NCI-H2171 treated with DMSO at 0.1 percent for 48 hours (cell line): ENCODE measurements around the gene KRTAP13-2.

Experiments used
- DNase-seq: peaks from one replicate; lab custom pipeline; 2025; lab: John Stamatoyannopoulos, UW

Gene KRTAP13-2, protein sequence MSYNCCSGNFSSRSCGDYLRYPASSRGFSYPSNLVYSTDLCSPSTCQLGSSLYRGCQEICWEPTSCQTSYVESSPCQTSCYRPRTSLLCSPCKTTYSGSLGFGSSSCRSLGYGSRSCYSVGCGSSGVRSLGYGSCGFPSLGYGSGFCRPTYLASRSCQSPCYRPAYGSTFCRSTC

DNA sequence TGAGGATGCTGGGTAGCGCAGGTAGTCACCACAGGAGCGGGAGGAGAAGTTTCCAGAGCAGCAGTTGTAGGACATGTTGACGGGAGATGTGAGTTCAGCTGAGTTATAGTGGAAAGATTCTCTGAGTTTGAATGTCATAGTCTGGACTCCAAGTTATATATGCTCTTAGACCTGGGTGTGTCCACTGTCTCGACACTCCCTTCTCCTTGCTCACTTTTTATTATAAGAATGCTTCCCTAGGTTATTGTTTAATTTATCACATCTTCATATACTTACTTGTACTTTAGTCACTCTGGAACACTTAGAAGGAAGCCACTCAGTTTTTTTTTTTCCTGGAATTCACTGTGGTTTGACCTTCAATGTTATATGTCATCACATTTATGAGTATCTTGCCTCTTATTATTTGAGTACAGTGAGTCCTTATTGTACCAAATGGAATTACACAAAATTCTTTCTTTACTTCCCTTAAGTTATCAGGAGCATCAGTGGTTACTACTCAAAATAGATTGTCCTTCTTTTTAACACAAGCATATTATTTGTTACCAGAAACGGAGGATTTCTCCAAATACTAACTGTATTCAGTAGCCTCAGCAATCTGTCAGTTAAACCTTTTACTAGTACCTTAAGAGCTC lies at the start of gene KRTAP13-2:
Gene KRTAP13-2 (minus strand): TSS at position 133 of the 632 bp plus-strand sequence. CDS start 58 bp downstream, at position 75.
- no peak for DNase-seq

DNA sequence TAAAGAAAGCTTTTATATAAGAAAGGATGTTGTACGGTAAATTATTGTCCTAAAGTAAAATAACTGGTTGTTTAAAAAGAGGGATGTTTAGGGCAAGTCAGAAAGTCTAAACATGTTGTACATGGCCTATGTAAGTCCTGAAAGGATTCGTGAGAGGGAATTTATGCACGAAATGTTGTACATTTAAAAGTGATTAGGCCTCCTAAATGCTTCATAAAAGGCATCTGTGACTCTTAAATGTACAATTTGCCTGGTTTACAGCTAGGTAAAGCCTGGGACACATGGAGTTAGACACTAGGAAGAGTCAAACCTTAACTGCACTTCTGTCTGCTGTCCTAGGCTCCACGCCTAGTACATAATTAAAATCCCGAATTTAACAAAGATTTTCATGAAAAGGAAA lies 43.9 kb upstream of the KRTAP13-2 start:
- DNase-seq, result no peak

DNA sequence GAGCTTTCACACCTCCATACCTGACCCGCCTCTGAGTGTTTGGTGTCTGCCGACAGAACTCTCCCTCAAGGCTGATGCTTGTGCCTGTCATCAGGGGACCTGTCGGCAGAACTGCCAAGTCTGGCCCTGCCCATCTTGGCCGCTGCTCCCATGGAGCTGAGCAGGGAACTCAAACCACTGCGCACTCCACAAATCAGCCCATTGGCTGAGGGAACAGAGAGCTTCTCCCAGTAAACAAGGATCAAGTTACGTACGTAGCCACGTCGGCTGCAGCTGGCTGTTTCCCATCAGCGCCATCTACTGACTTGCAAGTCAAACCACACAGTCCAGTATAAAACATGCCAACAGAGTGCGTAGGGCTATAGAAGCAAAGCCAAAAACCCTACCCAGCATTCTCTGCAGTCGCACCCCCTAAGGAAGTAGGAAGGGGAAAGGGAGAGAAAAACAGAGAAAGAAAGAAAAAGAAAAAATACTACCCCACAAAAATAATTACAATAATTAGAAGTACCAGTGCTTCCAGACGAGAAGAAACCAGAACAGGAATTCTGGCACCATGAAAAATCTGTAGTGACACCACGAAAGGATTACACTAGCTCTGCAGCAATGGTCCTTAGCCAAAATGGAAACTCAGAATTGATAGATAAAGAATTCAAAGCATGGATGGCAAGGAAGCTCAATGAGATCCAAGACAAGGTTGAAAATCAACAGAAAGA lies 36.9 kb upstream of the KRTAP13-2 start:
- peak; percentile 93 for DNase-seq

DNA sequence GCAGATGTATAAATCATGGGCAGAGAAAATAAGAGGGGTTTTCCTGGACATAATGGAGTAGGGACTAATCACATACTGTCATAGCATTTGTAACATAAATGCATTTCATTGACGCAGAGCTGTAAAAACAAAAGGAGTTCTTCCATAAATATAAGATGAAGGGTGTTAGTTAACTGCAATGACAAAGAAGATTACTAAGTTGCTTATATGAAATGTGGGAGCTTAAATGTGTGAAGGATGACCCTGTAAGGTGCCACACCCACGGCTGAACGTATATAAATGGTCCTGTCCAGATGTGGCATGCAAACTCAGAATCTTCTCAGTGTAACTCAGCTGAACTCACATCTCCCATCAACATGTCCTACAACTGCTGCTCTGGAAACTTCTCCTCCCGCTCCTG lies 23.7 kb upstream of the KRTAP13-2 start, which contains the start of gene KRTAP13-1:
Gene KRTAP13-1 (plus strand): TSS at position 301 of the 400 bp plus-strand sequence. CDS start 56 bp downstream, at position 357.
- DNase-seq, result no peak

DNA sequence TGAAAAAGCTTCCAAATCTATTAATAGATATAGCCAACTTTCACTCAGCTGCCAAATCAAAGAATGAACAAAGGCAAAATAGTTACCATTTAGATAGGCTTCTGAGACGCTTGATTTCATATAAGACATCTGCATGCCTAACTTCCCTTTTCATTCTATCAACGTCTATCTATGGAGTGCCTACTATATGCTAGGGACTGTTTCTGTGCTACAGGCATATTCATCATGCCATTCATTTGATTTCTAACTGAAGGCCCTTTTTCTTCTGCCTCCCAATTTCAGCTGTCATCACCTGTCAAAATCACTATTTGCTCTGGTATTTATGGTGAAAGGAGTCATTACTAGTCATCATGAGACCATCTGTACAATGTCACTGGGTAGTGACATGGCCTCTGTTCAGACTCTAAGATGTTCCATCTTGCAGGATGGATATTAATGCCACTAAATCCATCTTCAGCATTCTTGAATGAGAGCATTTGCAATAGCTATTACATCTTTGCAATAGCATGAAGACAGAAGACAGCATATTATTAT lies 19.5 kb upstream of the KRTAP13-2 start:
- DNase-seq, result no peak

DNA sequence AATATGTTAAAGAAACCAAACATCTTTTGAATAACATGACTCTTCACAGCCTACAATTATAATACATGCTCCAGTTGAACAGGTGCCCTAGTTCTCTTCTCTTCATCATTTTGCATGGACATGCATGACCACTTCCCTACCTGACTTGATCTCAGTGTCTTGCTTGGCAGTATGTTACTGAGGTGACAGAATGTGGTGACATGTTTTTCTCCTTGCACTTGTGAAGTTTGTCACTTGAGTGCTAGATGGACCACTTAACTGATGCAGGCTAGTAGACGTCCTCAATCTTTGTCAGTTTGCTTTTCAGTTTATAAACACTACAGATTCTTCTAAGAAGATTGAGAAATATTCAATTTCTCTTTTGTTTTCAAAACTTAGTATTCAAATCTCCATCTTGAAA lies 10.1 kb upstream of the KRTAP13-2 start:
- no peak for DNase-seq

DNA sequence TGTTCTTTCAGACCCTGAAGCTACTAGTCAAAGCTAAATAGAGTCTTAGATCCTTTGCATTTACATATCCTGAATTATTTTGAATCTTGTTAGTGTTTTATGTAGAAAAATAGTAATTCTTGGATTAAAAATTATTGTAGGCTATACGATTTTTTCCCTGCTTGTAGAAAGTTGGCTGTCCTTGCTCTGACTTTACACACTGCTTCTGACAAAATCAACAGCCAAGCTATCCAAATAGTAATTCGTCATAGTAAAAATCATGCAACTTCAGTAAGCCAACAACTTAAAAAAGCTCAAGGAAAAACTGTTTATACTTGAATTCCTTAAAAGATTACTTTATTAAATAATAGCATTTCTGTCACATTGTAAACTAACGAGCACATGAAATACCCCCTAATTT lies 16.2 kb downstream of the KRTAP13-2 start:
- DNase-seq, result no peak

DNA sequence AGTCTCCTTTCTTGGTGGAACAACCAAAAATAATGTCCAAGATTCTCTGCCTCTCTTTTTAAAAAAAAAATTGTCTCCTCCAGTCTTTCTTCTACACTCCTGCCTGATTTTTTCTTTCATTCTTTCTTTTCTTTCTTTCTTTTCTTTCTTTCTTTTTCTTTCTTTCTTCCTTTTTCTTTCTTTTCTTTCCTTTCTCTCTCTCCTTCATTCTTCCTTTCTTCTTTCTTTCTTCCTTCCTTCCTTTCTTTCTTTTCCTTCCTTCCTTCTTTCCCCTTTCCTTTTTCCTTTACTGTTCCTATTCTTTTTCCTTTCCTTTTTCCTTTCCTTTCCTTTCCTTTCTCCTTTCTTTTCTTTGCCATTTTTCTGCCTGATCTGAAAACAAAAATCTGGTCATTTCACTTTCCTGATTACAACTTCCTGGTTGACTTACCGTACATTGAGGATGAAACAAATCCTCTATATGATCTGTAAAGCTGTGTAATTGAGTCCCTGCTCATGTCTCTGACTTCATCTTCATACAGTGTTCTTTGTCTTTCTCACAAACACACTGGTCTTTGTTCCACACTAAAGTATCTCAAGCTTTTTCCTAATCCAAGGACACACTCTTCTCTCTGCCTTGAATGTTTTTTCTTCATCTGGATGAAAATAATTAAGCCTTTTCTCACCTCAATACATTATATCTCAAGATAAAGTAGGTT lies 17.6 kb downstream of the KRTAP13-2 start:
- DNase-seq, result no peak

DNA sequence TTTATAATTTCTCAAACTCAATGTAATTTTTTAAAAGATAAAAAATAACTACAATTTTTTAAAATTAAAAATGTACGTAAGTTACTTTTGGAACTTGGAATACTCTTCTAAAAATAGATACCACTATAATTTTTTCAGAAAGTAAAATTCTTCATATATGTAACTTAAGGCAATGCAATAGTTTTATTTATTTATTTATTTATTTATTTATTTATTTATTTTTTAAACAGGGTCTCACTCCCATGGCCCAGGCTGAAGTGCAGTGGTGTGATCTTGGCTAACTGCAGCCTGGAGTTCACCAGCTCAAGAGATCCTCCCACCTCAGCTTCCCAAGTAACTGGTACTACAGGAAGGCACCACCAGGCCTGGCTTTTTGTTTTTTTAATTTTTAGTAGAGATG lies 20.5 kb downstream of the KRTAP13-2 start:
- DNase-seq, result no peak

DNA sequence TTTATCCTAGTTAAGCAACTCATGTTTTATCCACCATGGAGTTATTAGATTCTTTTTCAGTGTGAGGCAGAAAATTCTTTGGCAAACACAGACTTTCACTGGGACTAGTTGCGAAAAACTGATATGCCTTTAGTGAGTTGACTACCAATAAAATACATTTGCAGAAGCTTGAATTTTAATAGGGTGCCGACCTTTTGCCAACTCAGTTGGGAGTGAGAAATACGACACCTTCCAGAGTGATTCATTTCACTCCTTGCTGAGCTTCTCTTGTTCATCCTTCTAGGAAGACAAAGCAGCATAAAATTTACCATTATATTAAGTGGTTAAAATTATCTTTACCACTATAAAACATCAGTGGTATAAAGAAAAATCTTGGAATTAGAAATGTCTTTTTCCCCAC lies 22.5 kb downstream of the KRTAP13-2 start:
- DNase-seq, result no peak

DNA sequence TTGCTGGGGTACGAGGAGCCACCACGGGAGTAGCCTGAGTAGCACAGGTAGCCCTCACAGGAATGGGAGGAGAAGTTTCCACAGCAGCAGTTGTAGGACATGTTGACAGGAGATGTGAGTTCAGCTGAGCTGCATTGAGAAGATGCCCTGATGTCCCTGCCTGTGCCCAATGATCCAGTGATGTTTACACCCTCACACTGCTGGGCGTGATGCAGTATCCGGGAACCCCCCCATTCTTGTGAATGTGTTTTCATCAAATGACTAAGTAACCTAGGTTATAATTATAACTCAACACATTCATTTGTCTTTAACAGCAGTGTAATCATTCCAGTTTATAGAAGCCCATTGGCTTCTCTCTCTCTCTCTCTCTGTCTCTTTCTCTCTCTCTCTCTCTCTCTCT lies 23.6 kb downstream of the KRTAP13-2 start, which contains the start of gene KRTAP23-1:
Gene KRTAP23-1 (minus strand): TSS at position 101 of the 400 bp plus-strand sequence. CDS start 0 bp downstream, at position 101.
- no peak for DNase-seq

DNA sequence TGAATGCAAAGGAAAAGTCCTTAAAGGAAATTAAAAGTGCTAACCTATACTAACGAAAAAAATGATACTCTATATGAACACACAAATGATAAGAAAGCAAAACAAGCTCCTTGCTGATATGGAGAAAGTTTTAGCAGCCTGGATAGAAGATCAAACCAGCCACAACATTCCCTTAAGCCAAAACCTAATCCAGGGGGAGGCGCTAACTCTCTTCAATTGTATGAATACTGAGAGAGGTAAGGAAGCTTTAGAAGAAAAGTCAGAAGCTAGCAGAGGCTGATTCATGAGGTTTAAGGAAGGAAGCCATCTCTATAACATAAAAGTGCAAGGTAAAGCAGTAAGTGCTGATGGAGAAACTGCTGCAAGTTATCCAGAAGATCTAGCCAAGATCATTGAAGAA lies 27.1 kb downstream of the KRTAP13-2 start:
- DNase-seq, result no peak

DNA sequence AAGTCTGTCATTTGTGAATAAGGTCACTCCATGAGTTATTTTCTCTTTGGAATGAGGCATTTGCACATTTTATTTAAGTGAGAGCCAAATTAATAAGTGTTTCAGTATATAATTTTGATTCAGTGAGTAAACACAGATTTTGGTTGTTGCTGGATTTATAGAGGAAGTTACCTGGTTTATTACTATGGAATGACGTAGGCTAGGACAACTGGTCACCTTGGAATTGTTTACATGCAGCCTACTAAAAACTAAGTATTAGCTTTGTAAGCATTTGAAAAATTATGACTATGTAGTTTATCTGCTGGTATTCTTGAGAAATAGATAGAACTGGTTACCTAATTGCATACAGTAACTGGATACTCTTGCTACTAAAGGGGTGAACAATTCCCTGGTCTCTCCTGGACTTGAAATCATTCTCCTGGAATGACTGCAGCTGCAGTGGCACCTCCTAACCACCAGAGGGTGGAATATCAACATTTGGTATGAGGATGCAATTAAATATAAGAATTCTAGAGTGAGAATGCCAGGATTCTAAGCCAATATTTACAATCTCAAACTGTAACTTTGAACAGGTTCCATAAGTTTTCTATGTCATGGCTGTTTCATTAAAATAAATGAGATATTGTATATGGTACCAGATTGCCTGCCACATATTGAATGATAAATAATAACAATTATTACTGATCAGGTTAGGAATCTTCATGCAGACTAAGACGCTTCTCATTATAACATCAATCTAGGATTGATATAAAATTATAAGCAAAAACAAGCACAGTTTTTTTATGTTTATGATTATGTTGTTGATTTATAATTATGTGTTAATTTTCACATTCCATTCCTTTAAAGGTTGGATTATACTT lies 31.1 kb downstream of the KRTAP13-2 start:
- peak; percentile 14 for DNase-seq

DNA sequence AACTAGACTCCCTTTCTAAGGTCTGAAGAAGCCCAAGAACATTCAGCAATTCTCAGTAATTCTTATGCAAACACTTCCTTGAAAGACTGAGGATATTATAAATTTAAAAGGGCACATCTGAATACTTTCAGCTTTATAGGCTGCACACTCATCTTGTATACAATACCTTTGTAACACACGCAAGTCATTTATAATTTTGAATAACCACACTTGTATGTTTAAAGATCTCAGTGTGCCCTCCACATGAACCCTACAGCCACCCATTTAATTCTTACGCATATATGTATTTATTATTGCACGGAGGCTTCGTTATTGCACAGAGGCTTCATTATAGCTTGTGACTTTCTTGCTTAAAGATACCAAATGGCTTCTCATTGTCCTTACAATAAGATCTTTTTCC lies 33.4 kb downstream of the KRTAP13-2 start:
- DNase-seq, result no peak

DNA sequence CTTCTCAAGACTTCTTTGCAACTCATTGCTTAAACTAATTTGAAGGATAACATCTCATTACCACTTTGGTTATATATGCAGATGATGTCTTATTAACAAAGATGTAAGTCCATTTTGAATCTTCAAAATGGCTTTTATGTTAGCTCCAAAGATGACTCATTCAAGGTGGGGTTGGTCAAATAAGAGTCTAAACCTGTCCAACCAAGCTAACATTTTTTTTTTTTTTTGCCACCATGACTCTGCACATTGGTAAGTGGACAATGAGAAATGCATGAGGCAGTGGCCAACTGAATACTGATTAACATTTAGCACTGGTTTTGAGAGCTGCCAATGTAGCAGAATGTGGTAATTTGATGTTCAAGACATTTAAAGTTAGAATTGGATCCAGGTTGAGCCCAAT lies 34.3 kb downstream of the KRTAP13-2 start:
- DNase-seq, result no peak

DNA sequence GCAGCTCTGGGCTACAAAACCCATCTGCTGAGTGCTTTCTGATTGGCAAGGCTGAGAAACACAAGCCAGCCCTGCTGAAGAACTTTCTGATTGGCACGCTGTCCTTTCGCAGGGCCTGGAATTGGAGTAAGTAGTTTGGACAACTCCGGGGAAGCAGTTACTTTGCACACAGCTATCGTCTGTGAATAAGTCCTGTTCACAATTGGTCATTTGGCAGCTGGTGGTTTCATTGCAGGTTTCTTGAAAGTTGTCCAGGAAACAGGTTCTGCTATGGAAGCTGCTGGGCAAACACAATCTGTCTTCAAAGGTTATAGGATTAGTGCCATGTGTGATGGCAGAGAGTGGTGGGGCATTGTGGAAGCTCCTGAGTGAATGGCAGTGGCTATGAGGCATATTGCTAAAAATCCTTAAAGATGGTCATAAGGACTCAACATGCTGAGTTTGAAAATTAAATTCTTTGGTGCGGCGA lies 34.8 kb downstream of the KRTAP13-2 start, which contains the start of gene KRTAP27-1:
Gene KRTAP27-1 (minus strand): TSS at position 419 of the 469 bp plus-strand sequence. CDS start 26 bp downstream, at position 393.
- DNase-seq, result no peak

DNA sequence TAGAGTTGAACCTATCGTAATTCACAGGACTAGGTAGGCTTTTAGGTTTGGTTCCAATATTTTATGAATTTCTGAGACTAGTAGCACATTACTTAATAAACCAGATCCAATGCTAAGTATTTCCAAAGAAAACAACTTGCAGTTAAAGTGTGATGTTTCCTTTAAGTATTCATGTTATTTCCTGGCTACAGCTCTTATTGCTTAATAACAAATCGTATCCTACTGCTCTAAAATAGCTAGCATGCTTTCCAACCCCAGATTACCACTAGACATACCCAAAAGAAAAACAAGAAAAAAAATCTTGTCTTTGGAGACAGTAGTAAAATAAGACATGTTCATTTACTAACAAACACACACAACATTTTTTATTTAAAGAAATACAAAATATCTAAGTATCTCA lies 35.5 kb downstream of the KRTAP13-2 start:
- no peak for DNase-seq

DNA sequence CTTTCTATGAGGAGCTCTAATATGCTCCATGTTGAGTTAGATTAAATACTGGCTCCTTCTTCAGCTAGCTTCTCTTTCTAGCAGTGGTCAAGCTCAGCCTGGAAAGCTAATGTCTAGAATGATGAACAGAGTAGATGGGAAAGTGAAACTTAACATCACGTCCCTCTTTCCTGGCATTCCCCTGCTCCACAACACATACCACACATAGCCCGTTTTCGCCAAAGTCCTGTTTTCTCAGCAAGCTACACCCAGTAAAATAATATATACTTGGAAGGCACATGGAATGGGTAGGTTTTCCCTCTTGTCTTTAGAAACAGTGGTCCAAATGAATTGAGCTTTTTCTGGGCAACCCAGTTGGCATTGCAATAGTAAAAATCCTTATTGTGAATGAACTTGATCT lies 38.3 kb downstream of the KRTAP13-2 start:
- DNase-seq, result no peak

DNA sequence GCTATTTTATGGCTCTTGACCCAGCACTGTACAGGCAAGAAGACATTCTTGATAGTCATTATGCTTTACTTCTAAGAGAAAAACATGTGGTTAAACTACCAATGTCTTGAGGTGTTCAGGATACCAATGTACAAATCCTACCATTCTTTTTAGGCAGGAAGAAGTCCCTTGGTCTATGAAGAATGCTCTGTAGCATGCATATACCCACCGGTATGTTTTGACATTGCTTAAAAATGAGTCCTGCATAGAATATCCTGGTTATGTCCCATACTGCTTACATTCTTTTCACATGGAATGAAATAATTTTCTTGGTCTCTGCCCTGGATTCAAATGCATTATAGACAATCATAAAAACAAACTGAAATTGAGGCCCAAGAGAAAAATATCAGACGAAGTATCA lies 39.4 kb downstream of the KRTAP13-2 start:
- DNase-seq, result no peak

DNA sequence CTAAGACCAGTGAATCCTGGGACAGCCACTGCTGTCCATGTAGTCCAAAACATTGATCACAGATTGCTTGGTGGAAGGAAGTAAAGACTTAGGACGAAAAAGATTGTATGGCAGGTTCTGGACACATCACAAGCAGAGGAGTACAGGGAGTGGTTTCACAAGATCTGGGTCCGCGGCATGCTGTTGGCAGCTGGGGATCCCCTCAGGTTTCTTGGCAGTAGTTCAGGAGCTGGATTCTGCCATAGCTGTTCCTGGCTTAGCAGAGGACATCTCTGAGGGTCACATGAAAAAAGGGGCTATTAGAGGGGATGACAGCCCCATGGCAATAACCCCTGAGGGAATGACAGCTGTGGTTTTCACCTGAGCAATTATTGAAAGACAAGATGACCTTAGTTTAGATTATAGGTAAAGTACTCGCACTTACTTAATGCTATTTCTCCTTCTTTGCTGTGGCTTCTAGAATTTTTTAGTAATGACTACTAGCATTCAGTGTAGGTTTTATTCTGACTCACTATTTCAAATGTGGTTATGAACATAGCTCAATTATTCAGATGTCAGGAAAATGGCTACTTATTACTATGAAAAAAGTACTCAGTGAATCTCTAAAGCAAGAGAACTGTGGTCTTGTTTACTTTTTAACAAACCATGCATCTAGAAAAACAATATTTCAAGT lies 42.7 kb downstream of the KRTAP13-2 start:
- DNase-seq, result no peak
